HepG2 (cell line): ENCODE results near the gene SH3PXD2A. TPM values are rescaled to one million over a fixed set of nuclear protein-coding genes. Genes with fewer than 3 reads are reported as not detected.

Source experiments
- ARNT ChIP-seq: fragments of 450-650 bp; IDR thresholded peaks from 2 replicates; pipeline ENCODE4 v1.6.1; 2017
- BCL6 ChIP-seq: IDR thresholded peaks from 2 replicates; pipeline ENCODE4 v1.6.1; 2016; ENCODE audit warnings: missing genetic modification reagents, missing compliant biosample characterization
- FOXJ3 ChIP-seq: sonication (generic); formaldehyde crosslinking; IDR thresholded peaks from 2 replicates; pipeline ENCODE4 v1.4.0; 2020; ENCODE audit warnings: missing genetic modification reagents, mild to moderate bottlenecking, borderline replicate concordance
- KDM2A ChIP-seq: sonication (generic); formaldehyde crosslinking; IDR thresholded peaks from 2 replicates; pipeline ENCODE4 v1.4.0; 2020; ENCODE audit warnings: low read depth, missing genetic modification reagents, borderline replicate concordance
- KDM5A ChIP-seq: fragments of 200-600 bp; sonication (generic); IDR thresholded peaks from 2 replicates; pipeline ENCODE4 v1.7.0; 2018; ENCODE audit warnings: antibody characterized with exemption, mild to moderate bottlenecking, low read length, borderline replicate concordance
- MIXL1 ChIP-seq: IDR thresholded peaks from 2 replicates; pipeline ENCODE4 v1.6.1; 2016
- U2AF2 ChIP-seq: fragments of 200-400 bp; formaldehyde crosslinking; IDR thresholded peaks from 2 replicates; pipeline ENCODE4 v1.6.1; 2017; ENCODE audit warnings: low read depth, mild to moderate bottlenecking, low read length
- ZIK1 ChIP-seq: sonication (generic); formaldehyde crosslinking; IDR thresholded peaks from 2 replicates; pipeline ENCODE4 v1.5.0; 2020; ENCODE audit warnings: mild to moderate bottlenecking, low read depth, missing genetic modification reagents, borderline replicate concordance
- ZNF737 ChIP-seq: sonication (generic); formaldehyde crosslinking; IDR thresholded peaks from 2 replicates; pipeline ENCODE4 v1.5.0; 2020; ENCODE audit warnings: missing genetic modification reagents, mild to moderate bottlenecking, borderline replicate concordance
- polyA plus RNA-seq, 8 experiments: library from polyadenylated mRNA; depleted of rRNA in 3 of 8; stranded (reverse) in 7 of 8; unstranded in 1 of 8; fragments of >200 nt; fragmentation: Illumina TruSeq in 4 of 8; extraction: Trizol in 4 of 8; gene quantifications; 2 replicates each; pipeline versions ENCODE4 v1.2.1 to v1.2.3, GENCODE V29; 2011 to 2016; ENCODE audit warnings: low read depth in 4 of 8, missing spikeins in 1 of 8, mixed read lengths in 1 of 8; ENCODE audit not compliant: insufficient read depth in 1 of 8
- total RNA-seq, 5 experiments: library from RNA; depleted of rRNA; stranded (reverse); fragments of >200 nt; fragmentation: Illumina TruSeq; extraction: Trizol; gene quantifications; 2 replicates each; pipeline ENCODE4 v1.2.3, GENCODE V29; 2016; ENCODE audit warnings: low read depth in 1 of 5
- TF ChIP-seq, protein P1 (sequence below), 2 experiments: fragments of 450-650 bp in 1 of 2; sonication (generic) in 1 of 2; formaldehyde crosslinking in 1 of 2; IDR thresholded peaks; 2 replicates each; pipeline versions ENCODE4 v1.6.1 to v1.8.0; 2016 to 2022; ENCODE audit warnings: antibody characterized with exemption in 1 of 2, mild to moderate bottlenecking in 1 of 2, missing genetic modification reagents in 1 of 2
- TF ChIP-seq, protein P2 (sequence below): sonication (generic); formaldehyde crosslinking; IDR thresholded peaks from 2 replicates; pipeline ENCODE4 v1.4.0; 2020; ENCODE audit warnings: missing genetic modification reagents
- TF ChIP-seq, protein P3 (sequence below): sonication (generic); formaldehyde crosslinking; IDR thresholded peaks from 2 replicates; pipeline ENCODE4 v1.4.0; 2020; ENCODE audit warnings: missing genetic modification reagents
- TF ChIP-seq, protein P4 (sequence below): sonication (generic); formaldehyde crosslinking; IDR thresholded peaks from 2 replicates; pipeline ENCODE4 v1.4.0; 2020; ENCODE audit warnings: missing genetic modification reagents

Gene SH3PXD2A
- total and polyA plus RNA-seq, 2 of the 13 experiments (the other 11 are each of a cell fraction or from before 2014, with no cell fraction given) = 11.1 to 11.3 TPM

GRCh38 chr10:103645141-103646054 lies 210.0 kb downstream of the SH3PXD2A start (continued):
- TF ChIP-seq, protein P1, sequence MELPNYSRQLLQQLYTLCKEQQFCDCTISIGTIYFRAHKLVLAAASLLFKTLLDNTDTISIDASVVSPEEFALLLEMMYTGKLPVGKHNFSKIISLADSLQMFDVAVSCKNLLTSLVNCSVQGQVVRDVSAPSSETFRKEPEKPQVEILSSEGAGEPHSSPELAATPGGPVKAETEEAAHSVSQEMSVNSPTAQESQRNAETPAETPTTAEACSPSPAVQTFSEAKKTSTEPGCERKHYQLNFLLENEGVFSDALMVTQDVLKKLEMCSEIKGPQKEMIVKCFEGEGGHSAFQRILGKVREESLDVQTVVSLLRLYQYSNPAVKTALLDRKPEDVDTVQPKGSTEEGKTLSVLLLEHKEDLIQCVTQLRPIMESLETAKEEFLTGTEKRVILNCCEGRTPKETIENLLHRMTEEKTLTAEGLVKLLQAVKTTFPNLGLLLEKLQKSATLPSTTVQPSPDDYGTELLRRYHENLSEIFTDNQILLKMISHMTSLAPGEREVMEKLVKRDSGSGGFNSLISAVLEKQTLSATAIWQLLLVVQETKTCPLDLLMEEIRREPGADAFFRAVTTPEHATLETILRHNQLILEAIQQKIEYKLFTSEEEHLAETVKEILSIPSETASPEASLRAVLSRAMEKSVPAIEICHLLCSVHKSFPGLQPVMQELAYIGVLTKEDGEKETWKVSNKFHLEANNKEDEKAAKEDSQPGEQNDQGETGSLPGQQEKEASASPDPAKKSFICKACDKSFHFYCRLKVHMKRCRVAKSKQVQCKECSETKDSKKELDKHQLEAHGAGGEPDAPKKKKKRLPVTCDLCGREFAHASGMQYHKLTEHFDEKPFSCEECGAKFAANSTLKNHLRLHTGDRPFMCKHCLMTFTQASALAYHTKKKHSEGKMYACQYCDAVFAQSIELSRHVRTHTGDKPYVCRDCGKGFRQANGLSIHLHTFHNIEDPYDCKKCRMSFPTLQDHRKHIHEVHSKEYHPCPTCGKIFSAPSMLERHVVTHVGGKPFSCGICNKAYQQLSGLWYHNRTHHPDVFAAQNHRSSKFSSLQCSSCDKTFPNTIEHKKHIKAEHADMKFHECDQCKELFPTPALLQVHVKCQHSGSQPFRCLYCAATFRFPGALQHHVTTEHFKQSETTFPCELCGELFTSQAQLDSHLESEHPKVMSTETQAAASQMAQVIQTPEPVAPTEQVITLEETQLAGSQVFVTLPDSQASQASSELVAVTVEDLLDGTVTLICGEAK (IDR thresholded peaks at IDR 0.05) = no peak
- TF ChIP-seq, protein P1 (CRISPR knock-in tag; IDR thresholded peaks at IDR 0.05) = 0 out of 2 replicates have a peak, but pooled peaks have one; percentile 41
- TF ChIP-seq, protein P2, sequence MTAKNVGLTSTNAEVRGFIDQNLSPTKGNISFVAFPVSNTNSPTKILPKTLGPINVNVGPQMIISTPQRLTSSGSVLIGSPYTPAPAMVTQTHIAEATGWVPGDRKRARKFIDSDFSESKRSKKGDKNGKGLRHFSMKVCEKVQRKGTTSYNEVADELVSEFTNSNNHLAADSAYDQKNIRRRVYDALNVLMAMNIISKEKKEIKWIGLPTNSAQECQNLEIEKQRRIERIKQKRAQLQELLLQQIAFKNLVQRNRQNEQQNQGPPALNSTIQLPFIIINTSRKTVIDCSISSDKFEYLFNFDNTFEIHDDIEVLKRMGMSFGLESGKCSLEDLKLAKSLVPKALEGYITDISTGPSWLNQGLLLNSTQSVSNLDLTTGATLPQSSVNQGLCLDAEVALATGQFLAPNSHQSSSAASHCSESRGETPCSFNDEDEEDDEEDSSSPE (CRISPR knock-in tag) = no peak
- TF ChIP-seq ZIK1 (CRISPR knock-in tag) (0 out of 2 replicates have a peak, but pooled peaks have one; percentile 38), BCL6 (CRISPR knock-in tag) (peak; percentile 94), U2AF2 (no peak), KDM2A (0 out of 2 replicates have a peak, but pooled peaks have one; percentile 20), ARNT (no peak), KDM5A (no peak), ZNF737 (CRISPR knock-in tag) (no peak), FOXJ3 (CRISPR knock-in tag) (0 out of 2 replicates have a peak, but pooled peaks have one; percentile 27), MIXL1 (no peak)
- TF ChIP-seq, protein P3, sequence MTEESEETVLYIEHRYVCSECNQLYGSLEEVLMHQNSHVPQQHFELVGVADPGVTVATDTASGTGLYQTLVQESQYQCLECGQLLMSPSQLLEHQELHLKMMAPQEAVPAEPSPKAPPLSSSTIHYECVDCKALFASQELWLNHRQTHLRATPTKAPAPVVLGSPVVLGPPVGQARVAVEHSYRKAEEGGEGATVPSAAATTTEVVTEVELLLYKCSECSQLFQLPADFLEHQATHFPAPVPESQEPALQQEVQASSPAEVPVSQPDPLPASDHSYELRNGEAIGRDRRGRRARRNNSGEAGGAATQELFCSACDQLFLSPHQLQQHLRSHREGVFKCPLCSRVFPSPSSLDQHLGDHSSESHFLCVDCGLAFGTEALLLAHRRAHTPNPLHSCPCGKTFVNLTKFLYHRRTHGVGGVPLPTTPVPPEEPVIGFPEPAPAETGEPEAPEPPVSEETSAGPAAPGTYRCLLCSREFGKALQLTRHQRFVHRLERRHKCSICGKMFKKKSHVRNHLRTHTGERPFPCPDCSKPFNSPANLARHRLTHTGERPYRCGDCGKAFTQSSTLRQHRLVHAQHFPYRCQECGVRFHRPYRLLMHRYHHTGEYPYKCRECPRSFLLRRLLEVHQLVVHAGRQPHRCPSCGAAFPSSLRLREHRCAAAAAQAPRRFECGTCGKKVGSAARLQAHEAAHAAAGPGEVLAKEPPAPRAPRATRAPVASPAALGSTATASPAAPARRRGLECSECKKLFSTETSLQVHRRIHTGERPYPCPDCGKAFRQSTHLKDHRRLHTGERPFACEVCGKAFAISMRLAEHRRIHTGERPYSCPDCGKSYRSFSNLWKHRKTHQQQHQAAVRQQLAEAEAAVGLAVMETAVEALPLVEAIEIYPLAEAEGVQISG = peak; percentile 60
- TF ChIP-seq, protein P4, sequence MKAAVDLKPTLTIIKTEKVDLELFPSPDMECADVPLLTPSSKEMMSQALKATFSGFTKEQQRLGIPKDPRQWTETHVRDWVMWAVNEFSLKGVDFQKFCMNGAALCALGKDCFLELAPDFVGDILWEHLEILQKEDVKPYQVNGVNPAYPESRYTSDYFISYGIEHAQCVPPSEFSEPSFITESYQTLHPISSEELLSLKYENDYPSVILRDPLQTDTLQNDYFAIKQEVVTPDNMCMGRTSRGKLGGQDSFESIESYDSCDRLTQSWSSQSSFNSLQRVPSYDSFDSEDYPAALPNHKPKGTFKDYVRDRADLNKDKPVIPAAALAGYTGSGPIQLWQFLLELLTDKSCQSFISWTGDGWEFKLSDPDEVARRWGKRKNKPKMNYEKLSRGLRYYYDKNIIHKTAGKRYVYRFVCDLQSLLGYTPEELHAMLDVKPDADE (CRISPR knock-in tag) = no peak
